GM21515 (cell line): Measurements from ENCODE around the gene SMIM5.
"Not testable (repeated sequence)": the region's sequence is repeated elsewhere in the genome, so short reads cannot be mapped to it uniquely, and the experiment has no call there.

ENCODE experiments used
- ATAC-seq: cut with Tn5 transposase; IDR thresholded peaks from one replicate; pipeline ENCODE4 v1.9.1; 2021; ENCODE audit not compliant: unreplicated experiment

The SMIM5 gene

GRCh38 chr17:75624021-75624420 lies 9.2 kb upstream of the SMIM5 start:
- ATAC-seq = no peak

- no peak for ATAC-seq
Measured at GRCh38 chr17:75624714-75625345, 8.4 kb upstream of the SMIM5 start.

DNA sequence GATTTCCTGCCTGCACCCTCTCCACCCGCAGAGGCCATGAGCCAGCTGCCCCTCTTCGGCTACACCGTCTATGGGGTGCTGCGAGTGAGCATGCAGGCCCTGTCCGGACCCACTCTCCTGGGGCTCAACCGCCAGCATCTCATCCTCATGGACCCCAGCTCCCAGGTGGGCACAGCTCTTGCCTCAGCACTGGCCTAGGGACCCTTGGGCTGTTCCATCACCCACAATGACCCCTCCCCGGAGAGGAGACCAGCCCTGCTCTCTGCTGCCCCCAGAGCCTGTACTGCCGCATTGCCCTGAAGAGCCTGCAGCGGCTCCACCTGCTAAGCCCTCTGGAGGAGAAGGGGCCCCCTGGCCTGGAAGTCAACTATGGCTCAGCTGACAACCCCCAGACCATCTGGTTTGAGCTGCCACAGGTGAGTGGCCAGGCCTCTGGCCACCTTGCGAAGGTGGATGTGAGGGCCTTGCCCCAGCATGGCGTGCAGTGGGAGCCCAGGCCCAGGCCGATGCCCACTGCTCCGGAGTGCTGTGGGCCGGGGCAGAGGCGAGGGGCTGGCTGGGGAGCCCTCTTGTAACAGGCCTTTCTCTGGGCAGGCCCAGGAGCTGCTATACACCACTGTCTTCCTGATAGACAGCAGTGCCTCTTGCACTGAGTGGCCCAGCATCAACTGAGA lies 7.3 kb upstream of the SMIM5 start:
- ATAC-seq = no peak

DNA sequence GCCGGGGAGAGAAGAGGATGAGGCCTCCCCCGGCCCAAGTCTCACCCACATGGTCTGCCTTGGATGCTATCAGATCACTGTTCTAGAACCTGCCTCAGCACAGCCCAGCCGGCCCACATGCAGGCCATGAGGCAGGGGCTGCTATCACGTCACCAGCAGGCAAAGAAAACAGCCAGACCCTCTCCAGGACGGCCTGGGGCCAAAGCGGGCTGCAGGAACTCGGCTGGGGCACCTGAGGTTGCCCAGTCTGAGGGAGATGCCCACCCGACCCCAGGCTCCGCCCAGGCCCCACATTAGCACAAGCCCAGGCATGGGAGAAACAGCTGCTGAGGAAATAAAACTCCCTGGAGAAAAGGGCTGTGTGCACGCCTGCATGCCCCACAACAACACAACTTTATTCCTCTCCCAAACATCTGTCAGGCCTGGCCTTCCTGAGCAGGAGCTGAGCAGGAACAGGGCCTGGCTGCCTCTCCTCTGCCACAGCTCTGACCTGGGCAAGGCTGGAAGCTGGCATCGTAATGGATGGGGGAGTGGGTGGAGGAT lies 6.7 kb upstream of the SMIM5 start:
- ATAC-seq = no peak

- no peak for ATAC-seq
Measured at GRCh38 chr17:75627094-75627493, 6.1 kb upstream of the SMIM5 start.

GRCh38 chr17:75628425-75628824 lies 4.8 kb upstream of the SMIM5 start:
- ATAC-seq = no peak

- no peak for ATAC-seq
Measured at GRCh38 chr17:75629157-75629556, 4.1 kb upstream of the SMIM5 start.

DNA sequence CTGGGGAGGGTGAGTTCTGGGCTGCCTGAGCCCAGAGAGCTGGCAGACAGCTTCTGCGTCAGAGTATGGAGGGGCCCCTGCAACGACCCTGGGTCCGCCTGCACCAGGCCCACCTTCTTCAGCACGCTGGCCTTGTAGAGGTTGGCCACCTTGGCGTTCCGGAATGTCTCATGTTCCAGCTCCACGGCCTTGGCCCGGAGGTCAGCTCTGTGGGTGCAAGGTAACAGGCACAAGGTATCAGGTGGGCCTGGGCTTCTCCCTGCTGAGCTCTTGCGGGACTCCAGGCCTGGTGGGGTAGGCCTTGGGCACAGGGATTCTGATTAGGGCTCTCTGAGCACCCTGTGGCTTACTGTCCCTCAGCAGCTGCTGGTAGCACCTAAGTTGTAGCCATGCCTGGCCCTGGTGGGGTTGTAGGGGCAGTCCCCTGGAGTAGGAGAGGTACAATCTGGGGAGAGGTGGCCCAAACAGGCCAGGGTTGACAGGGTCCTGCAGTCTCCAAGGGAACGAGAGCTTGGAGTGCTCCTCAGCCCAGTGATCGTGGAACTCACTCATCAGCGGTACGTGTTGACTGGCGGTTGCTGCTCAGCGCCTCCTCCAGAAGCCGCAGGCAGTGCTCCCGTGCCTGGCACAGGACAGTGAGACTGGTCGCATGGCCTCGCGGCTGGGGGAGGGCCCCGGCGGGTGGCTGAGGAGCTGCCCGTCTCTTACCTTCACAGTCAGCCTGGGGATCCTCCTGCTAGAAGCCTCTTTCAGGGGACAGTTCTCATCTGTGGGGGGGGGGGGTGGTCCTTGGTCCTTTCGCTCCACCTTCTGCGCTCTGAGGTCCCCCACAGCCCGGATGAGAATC lies 2.9 kb upstream of the SMIM5 start:
- no peak for ATAC-seq

GRCh38 chr17:75631353-75631752 lies 1.9 kb upstream of the SMIM5 start:
- ATAC-seq = no peak

- ATAC-seq = no peak
Measured at GRCh38 chr17:75632428-75632827, 806 bp upstream of the SMIM5 start.

DNA sequence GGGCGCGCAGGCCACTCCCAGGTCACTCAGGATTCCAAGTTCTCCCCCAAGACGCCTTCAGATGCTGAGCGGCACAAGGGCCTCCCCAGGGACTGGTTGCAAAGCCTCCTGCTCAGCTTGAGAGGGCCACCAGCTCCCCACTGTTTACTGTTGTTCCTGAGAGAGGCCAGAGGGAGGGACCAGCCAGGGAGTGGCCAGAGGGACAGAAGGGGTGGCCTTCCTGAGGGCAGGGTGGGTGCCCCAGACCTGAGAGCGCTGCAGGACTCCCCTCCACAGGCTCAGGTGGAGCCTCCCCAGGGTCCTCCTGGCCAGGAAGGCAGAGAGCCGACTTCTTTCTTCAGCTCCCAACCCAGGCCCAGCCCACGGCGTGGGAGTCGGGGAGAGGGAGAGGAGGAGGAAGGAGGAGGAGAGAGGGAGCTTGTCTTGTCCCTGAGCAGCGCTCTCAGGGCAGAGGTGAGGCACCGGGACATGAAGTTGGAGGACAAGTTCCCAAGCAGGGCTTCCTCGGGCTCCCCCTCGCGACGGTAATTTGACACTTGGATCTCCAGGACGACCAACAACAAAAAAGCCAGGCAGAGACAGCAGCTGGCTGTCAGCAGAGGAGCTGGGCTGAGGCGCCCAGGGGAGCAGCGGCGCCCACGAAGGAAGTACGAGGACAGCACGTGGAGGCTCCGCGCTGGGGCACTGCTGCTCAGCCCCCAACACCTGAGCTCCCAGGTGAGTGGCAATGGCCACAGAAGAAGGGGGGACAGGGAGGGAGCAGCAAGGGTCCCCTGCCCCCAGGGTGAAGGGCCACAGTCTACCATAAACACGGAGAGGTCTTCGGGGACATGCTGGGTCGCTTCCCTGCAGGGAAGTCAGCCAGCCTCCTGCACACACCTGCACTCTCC lies 497 bp downstream of the SMIM5 start:
- no peak for ATAC-seq

DNA sequence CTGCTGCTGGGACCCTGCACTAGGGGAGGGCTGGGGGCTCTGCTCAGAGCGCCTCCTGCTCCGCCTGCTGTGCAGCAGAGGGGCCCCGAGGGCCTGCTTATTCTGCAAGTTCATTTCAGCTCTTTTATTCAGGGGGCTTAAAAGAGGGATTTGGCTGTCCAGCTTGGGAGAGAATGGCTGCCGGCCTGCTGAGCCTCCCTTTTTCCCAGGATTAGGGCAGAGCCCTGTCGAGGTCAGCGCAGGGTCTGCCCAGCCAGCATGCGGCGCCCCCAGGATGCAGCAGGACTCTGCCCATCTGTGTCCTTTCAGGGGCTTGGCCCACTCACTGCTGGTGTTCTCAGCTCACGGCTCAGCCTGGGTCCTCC lies 1.1 kb downstream of the SMIM5 start:
- ATAC-seq = no peak

GRCh38 chr17:75634754-75635609 lies 1.7 kb downstream of the SMIM5 start:
- ATAC-seq = no peak

DNA sequence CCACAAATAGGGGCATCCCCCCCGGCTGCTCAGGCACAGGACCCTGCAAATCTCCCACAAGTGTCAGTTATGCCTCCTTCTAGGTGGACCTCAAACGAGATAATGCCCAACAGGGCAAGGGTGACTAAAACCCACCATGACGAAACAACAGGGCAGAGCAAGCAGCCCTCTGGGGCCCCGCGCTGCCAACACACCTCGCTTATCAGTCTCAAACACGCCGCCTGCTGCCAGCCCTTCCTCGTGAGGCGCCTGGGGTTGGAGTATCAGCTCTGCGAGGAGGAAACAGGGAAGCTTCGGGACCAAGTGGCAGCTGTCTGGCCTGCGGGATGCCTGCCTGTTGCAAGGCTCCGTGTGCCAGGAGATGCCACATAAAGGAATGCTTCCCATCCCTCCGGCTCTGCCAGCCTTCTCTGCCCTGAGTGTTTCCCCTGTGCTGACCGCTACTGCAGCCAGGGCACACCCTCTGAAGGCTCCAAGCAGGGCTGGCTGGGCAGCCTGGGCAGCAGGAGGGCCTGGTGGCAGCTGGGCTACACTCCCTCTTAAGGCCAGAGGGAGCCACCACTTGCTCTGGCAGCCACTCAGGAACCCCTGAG lies 2.5 kb downstream of the SMIM5 start:
- no peak for ATAC-seq

DNA sequence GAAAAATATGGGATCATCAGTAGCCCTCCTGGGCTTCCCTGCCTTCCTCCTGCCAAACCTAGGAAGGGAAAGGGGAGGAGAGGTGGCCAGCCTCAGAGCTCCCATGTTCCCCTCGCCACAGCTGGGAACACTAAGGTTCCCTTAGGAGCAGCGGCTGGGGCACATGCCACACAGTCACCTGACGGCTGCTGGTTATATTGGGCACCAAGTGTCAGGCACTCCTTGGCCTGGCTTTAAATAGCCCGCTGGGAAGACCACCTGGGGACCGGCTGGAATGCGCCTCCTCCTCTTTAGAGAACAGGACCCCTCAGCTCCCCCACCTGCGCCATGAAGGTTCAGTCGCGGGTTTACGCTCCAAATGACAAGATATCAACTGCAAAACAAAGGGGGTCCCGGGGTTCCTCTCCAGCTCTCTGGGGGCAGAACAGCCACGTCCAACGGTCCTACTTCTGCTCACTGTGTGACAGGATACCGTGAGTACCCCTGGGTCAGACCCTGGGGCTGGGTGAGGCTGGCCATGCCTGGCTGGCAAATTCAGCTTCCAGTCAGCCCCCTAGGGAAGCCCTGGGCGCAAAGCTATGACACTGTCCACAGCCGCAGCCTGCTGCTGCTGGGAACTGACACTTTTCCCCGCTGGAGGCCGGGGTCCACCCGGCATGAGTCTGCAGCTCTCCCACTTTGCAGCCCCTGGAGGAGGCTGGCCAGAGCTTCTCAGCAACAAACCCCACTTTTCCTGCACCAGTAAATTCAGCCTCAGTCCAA lies 3.3 kb downstream of the SMIM5 start:
- no peak for ATAC-seq

DNA sequence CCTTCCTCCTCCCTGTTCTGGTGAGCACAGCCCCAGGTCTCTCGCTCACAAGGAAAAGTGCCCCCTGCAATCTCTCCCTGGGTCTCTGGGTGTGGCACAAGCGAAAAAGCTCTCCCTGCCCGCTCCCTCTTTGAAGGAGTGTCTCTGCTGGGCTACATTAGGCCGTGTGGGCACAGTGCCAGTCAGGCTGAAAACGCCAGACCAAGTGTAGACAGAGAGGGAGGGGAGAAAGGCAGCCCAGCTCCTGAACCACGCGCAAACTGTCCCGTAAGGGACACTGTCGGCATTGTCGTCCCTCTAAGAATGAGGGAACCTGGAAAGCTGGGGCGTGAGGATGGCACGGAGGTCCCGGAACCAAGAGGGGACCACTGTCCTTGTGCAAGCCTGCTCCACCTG lies 3.9 kb downstream of the SMIM5 start:
- ATAC-seq = no peak

DNA sequence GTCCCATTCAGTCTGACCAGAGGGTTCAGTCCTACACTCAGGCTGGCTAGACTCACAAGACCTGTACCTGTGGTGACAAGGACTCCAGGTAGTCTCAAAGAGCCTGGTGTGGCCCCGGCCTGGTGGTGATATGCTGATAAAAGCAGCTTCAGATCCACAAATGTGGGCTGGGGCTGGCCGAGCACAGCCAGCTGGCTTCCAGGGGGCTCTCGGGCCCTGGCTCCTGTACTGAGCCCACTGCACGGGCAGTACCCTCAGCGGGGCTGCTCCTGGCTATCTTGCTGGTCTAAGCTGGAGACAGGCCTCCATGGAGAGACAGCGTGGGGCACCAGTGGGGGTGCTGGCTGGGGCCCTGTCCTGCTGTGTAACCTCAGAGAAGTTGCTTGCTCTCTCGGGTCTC lies 4.3 kb downstream of the SMIM5 start:
- no peak for ATAC-seq

DNA sequence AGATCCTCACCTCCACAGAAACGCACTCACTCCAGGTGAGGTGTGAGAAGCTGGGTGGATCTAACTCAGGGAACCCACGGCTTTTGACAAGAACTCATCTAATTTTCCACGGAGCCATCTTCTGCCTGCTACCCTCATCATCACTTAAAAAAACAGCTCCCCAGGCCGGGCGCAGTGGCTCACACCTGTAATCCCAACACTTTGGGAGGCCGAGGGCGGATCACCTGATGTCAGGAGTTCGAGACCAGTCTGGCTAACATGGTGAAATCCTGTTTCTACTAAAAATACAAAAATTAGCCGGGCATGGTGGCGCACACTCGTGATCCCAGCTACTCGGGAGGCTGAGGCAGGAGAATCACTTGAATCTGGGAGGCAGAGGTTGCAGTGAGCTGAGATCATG lies 4.8 kb downstream of the SMIM5 start:
- not testable (repeated sequence) for ATAC-seq

- no peak for ATAC-seq
Measured at GRCh38 chr17:75638893-75639292, 5.7 kb downstream of the SMIM5 start.
